ENCODE measurements around the gene SMIM44.
"Not testable (repeated sequence)": the region's sequence is repeated elsewhere in the genome, so short reads cannot be mapped to it uniquely, and the experiment has no call there.

Gene SMIM44

GRCh38 chr19:3455960-3456601 is 27.2 kb downstream of the SMIM44 start:
- no peak for DNase-seq

GRCh38 chr19:3455393-3455955 is 27.8 kb downstream of the SMIM44 start:
- DNase-seq, result no peak

GRCh38 chr19:3454656-3455392 is 28.4 kb downstream of the SMIM44 start:
- DNase-seq, result no peak

GRCh38 chr19:3453840-3454239 is 29.4 kb downstream of the SMIM44 start:
- no peak for DNase-seq

GRCh38 chr19:3452942-3453214 is 30.4 kb downstream of the SMIM44 start:
- not testable (repeated sequence) for DNase-seq

- DNase-seq, result no peak
Observed at GRCh38 chr19:3452171-3452941, 30.9 kb downstream of the SMIM44 start.

- no peak for DNase-seq
Observed at GRCh38 chr19:3451451-3451866, 31.8 kb downstream of the SMIM44 start.

GRCh38 chr19:3450796-3451411 is 32.3 kb downstream of the SMIM44 start:
- DNase-seq, result no peak

- DNase-seq, result no peak
Observed at GRCh38 chr19:3448616-3449334, 34.5 kb downstream of the SMIM44 start.

GRCh38 chr19:3446657-3447056 is 36.6 kb downstream of the SMIM44 start:
- DNase-seq, result not testable (repeated sequence)

- no peak for DNase-seq
Observed at GRCh38 chr19:3444695-3445234, 38.5 kb downstream of the SMIM44 start.

GRCh38 chr19:3443840-3444694 is 39.2 kb downstream of the SMIM44 start:
- DNase-seq, result no peak

- DNase-seq, result no peak
Observed at GRCh38 chr19:3442487-3443071, 40.7 kb downstream of the SMIM44 start.

- DNase-seq, result no peak
Observed at GRCh38 chr19:3441986-3442329, 41.3 kb downstream of the SMIM44 start.

GRCh38 chr19:3441089-3441985 is 41.9 kb downstream of the SMIM44 start:
- no peak for DNase-seq

GRCh38 chr19:3440082-3440481 is 43.2 kb downstream of the SMIM44 start:
- peak; percentile 79 for DNase-seq

GRCh38 chr19:3434630-3435553 is 48.3 kb downstream of the SMIM44 start:
- peak; percentile 97 for DNase-seq

GRCh38 chr19:3433805-3434540 is 49.3 kb downstream of the SMIM44 start:
- no peak for DNase-seq

Measured in stimulated activated CD8-positive, alpha-beta memory T cell treated with anti-CD3 and anti-CD28 coated beads, Interleukin-4, amount 100 ng/mL, for 48 hours (primary cell).